ENCODE results near the gene DGKB. TPM values are rescaled to one million over a fixed set of nuclear protein-coding genes. Genes with fewer than 3 reads are reported as not detected.

DGKB gene
- total and polyA plus RNA-seq, 2 of the 8 experiments (the other 6 are each of a cell fraction or from before 2014, with no cell fraction given): 1.9 to 2.6 TPM

GRCh38 chr7:14339861-14340260 is 562.7 kb downstream of the DGKB start:
- H4K5ac ChIP-seq (ENCODE audit: insufficient read length, low read depth, low read length): no peak overlapping the region
- no peaks in the 10 kb centered on the region for H3K79me1 ChIP-seq (ENCODE audit: low read depth, low read length)
- no peak overlapping the region for H4K91ac ChIP-seq (replicated peaks; ENCODE audit: insufficient read length, low read length)
- H4K20me1 ChIP-seq (replicated peaks in 1 of 2; ENCODE audit: control insufficient read depth in 1 of 2, insufficient read depth in 2 of 2, low read length in 2 of 2): no peaks in the 10 kb centered on the region
- no peaks in the 10 kb centered on the region for H3K36me3 ChIP-seq (ENCODE audit: control insufficient read depth in 2 of 4, insufficient read depth in 4 of 4, low read length in 3 of 4)
- H2BK12ac ChIP-seq (ENCODE audit: low read depth, low read length): no peak overlapping the region
- no peak overlapping the region for H4K8ac ChIP-seq (ENCODE audit: extremely low read depth, insufficient read depth, low read length)
- no peak overlapping the region for H2AK5ac ChIP-seq (ENCODE audit: low read depth, low read length)
- H3K4me2 ChIP-seq (ENCODE audit: insufficient read depth in 1 of 2, low read depth in 2 of 2, low read length in 2 of 2): no peak overlapping the region
- H3K9me3 ChIP-seq (ENCODE audit: insufficient read depth in 2 of 2, low read depth in 1 of 2, low read length in 1 of 2): no peaks in the 10 kb centered on the region
- DNase-seq (ENCODE audit: low read depth in 1 of 2, low spot score in 2 of 2) (no peak), FAIRE-seq (no peak)
- peaks cover 0 to 3% (median 1%) of the 10 kb centered on the region in 4 experiments; a peak in 1 of 7 replicates for H3K4me1 ChIP-seq (replicated peaks in 1 of 4; ENCODE audit: control insufficient read depth in 3 of 4, insufficient read depth in 4 of 4, low read length in 3 of 4)
- no peak overlapping the region for H2BK20ac ChIP-seq (ENCODE audit: low read length)
- no peak overlapping the region for H3K9ac ChIP-seq (replicated peaks in 1 of 4; ENCODE audit: extremely low read depth in 1 of 4, low read depth in 3 of 4, low read length in 3 of 4)
- no peaks in the 10 kb centered on the region for H3K23me2 ChIP-seq (ENCODE audit: low read depth, low read length)
- H3K14ac ChIP-seq (ENCODE audit: insufficient read length): no peak overlapping the region
- WGBS, 2 experiments (ENCODE audit: extremely low coverage in 1 of 2, insufficient coverage in 1 of 2, insufficient read length in 1 of 2, insufficient replicate concordance in 2 of 2, low coverage in 1 of 2, low lambda C conversion rate in 2 of 2, missing lambda C conversion rate in 1 of 2): 78% methylated on average over 2 of the region's 2 CpGs; no CpG with 5 or more reads in 1 of the 2 experiments
- H2BK15ac ChIP-seq (ENCODE audit: low read length): no peak overlapping the region
- H3K18ac ChIP-seq (ENCODE audit: extremely low read depth, low read length): no peak overlapping the region
- ChIA-PET CTCF (ENCODE audit: partially characterized antibody) (no interaction called here), POLR2A (ENCODE audit: partially characterized antibody) (no interaction called here)
- no peak overlapping the region for H3K23ac ChIP-seq (ENCODE audit: insufficient read length)
- H3K27ac ChIP-seq (ENCODE audit: low read depth, low read length): no peak overlapping the region
- H3K27me3 ChIP-seq (replicated peaks in 1 of 4; ENCODE audit: control insufficient read depth in 3 of 4, extremely low read depth in 1 of 4, insufficient read depth in 3 of 4, low read length in 3 of 4): no peaks in the 10 kb centered on the region
- H3K4me3 ChIP-seq (ENCODE audit: extremely low read depth in 1 of 4, insufficient read depth in 2 of 4, low read depth in 3 of 4, low read length in 4 of 4): no peak overlapping the region
- no peak overlapping the region for H2BK5ac ChIP-seq (ENCODE audit: low read depth, low read length)
- TF ChIP-seq SAP30 (IDR thresholded peaks at IDR 0.05; ENCODE audit: insufficient read depth, insufficient replicate concordance, low read length) (no peak), RFX5 (IDR thresholded peaks at IDR 0.05; ENCODE audit: borderline replicate concordance, low read depth, low read length) (no peak), RNF2 (IDR thresholded peaks at IDR 0.05; ENCODE audit: borderline replicate concordance, low read depth, low read length, missing control alignments, poor library complexity, severe bottlenecking) (no peak), BACH1 (IDR thresholded peaks at IDR 0.05; ENCODE audit: low read length) (no peak), USF2 (IDR thresholded peaks at IDR 0.05; ENCODE audit: low read length) (no peak), JUND (IDR thresholded peaks at IDR 0.05; ENCODE audit: low read length) (no peak), SP1 (IDR thresholded peaks at IDR 0.05; ENCODE audit: low read depth, low read length) (no peak), SP2 (IDR thresholded peaks at IDR 0.05; ENCODE audit: low read length) (no peak), CBX8 (IDR thresholded peaks at IDR 0.05; ENCODE audit: borderline replicate concordance, low read depth, low read length) (no peak), KDM4A (IDR thresholded peaks at IDR 0.05; ENCODE audit: low read depth, low read length, severe bottlenecking) (no peak), RAD21 (IDR thresholded peaks at IDR 0.05 in 1 of 2, conservative IDR thresholded peaks at IDR 0.05 in 1 of 2; ENCODE audit: low read depth in 2 of 2, low read length in 2 of 2) (no peak), NRF1 (IDR thresholded peaks at IDR 0.05; ENCODE audit: low read depth, low read length) (no peak)
- no peaks in the 10 kb centered on the region for H3K79me2 ChIP-seq (ENCODE audit: control insufficient read depth in 1 of 2, insufficient read depth in 2 of 2, low read length in 2 of 2)
- no peak overlapping the region for H2AFZ ChIP-seq (ENCODE audit: low read length)
- H3K56ac ChIP-seq (replicated peaks; ENCODE audit: insufficient read length, low read depth, low read length): no peak overlapping the region
- no peak overlapping the region for H3K4ac ChIP-seq (replicated peaks; ENCODE audit: insufficient read length, low read depth, low read length)
- no peak overlapping the region for H2BK120ac ChIP-seq (replicated peaks; ENCODE audit: low read depth, low read length)

Measured in H1 (cell line).